GM21423 (cell line): ENCODE results near the gene DNAH7.

Source experiments
- ATAC-seq: cut with Tn5 transposase; IDR thresholded peaks from one replicate; pipeline ENCODE4 v1.9.1; 2021; ENCODE audit warnings: mild to moderate bottlenecking, moderate library complexity; ENCODE audit not compliant: unreplicated experiment

DNAH7 gene

DNA sequence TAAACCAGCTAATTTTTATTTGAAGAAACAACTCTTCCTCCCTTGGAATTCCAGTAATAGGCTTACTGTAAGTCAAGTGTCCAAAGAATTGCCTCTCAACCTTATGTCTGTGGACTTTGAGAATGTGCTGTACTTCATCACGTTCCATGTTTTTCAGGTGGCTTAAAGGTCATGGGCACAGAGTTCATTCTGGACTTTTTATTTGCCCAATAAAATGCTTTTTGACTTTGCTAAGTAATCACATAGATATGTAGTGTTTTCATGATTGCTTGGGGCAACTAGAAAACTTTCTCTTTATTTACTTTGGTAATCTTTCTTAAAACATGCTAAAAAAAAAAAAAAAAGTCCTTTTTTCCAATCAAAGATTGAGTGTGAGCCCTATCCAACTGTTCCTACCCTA, 10.4 kb upstream of the DNAH7 start:
- no peak for ATAC-seq

- no peak for ATAC-seq
Measured at GRCh38 chr2:196077821-196078220, 9.2 kb upstream of the DNAH7 start.

GRCh38 chr2:196076778-196077568, 8.3 kb upstream of the DNAH7 start:
- ATAC-seq: no peak

DNA sequence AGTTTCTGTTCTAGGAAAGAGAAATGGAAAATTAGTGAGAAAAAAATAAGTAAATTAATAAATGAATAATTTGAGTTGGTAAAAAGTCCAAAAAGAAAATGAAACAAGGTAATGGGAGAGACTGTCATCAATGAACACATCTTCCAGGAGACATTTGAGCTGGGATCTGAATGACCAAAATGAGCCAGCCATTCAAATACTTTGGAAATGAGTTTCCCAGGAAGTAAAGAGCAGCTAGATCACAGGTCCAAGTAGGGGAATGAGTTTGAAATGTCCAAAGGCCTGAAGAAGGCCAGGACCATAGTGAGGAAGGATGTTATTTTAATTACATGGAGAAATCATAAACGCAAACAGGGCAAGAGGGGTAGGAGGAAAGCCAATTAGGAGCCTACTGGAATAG, 6.6 kb upstream of the DNAH7 start:
- ATAC-seq: no peak

- no peak for ATAC-seq
Measured at GRCh38 chr2:196074631-196075030, 6.0 kb upstream of the DNAH7 start.

- no peak for ATAC-seq
Measured at GRCh38 chr2:196073521-196073920, 4.9 kb upstream of the DNAH7 start.

DNA sequence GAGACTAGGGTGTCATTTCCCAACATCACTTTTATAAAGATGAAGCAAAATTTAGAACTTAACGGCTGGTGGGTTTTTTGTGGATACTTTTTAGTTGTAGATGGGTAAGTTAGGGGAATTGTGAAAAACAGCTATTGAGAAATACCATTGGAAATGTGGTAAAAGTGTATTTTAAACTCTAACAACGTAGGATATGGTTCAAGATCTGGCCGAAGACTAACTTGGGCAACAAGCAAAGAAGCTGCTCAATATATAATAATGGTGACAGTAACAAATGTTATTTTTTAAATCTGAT, 1.6 kb downstream of the DNAH7 start:
- no peak for ATAC-seq

GRCh38 chr2:196066291-196067087, 2.1 kb downstream of the DNAH7 start:
- no peak for ATAC-seq

GRCh38 chr2:196063773-196064172, 4.9 kb downstream of the DNAH7 start:
- ATAC-seq: no peak

DNA sequence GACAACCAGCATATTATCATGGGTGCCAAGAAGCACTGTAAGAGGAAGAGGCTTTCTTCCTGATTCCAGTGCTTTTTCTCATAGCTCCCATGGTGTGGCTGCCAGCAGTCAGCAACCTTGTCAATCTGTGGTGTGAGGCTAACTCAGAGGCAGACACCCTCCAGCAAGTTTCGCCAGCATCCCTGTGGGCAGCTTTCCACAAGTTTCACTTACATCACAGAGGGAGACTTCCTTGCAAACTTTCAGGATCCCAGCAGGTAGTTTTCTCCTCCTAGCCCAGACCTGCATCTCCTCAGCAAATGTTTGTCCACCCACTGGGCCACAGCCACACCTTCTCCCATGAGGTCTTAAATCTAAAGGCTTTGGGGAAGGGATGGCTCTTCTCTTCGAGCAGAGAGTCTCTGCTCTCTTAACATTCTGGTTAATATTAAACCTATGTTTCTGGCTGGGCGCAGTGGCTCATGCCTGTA, 9.1 kb downstream of the DNAH7 start:
- no peak for ATAC-seq

DNA sequence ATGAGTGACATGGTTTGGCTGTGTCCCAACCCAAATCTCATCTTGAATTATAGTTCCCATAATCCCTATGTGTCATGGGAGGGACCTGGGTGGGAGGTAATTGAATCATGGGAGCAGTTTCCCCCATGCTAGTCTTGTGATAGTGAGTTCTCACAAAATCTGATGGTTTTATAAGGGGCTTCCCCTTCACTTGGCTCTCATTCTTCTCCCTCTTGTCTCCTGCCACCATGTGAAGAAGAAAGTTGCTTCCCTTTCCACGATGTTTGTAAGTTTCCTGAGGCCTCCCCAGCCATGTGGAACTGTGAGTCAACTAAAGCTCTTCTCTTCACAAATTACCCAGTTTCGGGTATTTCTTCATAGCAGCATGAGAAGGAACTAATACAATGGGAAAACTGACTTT, 14.0 kb downstream of the DNAH7 start:
- ATAC-seq: no peak

DNA sequence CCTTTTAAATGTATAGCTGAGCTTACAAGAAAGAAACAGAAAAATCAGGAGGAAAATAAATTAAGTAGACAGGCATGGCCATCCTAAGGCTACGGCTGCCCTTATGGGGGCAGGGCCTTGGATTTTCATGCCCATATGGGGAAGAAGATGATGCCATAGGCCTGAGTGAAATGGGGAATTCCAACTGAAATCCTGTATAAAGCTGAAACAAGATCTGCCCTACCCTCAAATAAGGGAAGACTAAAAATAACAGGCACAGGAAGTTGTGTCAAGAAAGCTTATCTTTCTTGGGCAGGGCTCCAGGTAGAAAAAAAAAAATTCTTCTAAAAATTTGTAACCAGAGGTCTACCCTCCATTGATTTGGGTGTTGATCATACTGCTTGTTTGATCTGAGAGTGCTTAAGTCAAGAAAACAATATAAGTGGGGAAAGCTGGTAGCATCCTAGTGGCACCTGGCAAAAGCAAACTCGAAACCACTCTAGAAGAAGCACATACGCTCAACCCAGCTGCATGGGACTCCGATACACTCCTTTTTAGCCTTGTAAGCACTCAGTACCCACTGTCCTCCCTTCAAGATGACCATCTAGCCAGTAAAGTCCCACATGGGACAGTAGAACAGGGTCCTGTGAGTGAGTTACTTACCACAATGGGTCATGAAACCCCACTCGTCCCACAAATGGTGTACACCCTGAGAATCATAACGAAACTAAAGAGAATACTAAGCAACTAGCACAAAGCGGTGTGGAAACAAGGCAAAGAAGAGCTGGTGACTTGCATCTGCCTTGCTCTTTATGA, 22.3 kb downstream of the DNAH7 start:
- no peak for ATAC-seq

- no peak for ATAC-seq
Measured at GRCh38 chr2:196041786-196042185, 26.9 kb downstream of the DNAH7 start.

- ATAC-seq: no peak
Measured at GRCh38 chr2:196040218-196040617, 28.4 kb downstream of the DNAH7 start.

DNA sequence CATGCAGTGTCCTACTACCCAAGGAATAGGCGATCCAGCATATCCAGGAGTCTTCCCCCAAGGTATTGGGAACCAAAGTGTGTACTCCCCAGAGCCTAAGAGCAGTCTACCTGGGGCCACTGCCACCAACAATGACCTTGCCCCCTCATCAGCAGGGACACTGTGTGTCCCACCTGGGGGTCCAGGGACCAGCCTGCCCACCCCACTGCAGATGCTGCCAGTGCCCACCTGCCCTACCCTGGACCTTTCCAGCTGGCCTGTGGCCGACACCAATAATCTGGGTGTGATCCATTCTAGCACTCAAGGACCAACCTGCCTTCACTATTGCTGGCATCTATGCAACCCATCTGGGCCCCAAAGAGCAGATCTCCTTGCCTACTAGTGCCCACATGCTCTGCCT, 32.2 kb downstream of the DNAH7 start:
- no peak for ATAC-seq

GRCh38 chr2:196018037-196018436, 50.6 kb downstream of the DNAH7 start:
- no peak for ATAC-seq

DNA sequence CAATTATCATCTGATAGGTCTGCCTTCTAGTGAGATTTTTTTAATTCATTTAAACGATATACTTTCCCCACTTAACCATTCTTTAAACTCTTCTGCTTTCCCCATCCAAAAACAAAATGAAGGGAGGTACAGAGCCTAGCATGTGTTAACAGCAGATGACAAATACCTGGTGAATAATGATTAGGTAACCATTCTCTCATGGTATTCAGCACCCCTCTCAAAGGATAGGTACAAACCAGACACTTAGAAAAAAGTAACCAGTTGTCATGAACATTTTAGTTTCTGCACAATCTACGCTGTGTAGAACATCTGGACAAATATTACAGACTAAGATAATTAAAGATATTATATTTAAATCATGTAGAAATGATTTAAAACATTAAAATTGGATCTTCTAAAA, 56.3 kb downstream of the DNAH7 start:
- ATAC-seq: no peak

GRCh38 chr2:196000551-196000950, 68.1 kb downstream of the DNAH7 start:
- ATAC-seq: no peak

DNA sequence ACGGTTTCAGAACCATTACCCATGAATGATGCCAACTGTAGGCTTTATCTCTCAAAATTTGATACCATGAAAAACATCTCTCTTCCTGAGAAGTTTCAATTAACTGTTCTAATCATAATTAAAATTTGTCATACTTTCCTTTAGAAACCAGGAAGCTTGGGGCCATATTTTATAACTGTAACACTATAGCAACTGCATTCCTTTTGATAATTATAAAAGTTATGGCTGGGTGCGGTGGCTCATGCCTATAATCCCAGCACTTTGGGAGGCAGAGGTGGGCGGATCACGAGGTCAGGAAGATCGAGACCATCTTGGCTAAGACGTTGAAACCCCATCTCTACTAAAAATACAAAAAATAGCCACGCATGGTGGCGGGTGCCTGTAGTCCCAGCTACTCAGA, 70.6 kb downstream of the DNAH7 start:
- ATAC-seq: no peak

DNA sequence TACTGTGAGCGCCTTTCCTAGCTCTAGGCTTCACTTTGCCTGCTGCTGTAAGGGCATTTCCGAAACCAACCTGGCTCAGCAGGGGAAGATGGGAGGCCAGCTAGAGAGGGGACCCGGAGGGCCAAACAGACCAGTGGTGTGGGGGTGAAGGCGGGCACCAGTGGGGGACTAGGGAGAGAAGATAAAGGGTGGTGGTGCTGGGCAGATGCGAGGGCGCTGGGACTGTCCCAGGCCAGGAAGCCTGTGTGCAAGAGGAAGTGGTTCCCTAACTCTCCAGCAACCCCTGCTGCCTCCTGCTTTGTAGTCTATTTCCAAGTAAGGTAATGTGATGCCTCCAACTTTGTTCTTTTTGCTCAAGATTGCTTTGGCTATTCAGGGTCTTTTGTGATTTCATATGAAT, 73.1 kb downstream of the DNAH7 start:
- ATAC-seq: no peak

DNA sequence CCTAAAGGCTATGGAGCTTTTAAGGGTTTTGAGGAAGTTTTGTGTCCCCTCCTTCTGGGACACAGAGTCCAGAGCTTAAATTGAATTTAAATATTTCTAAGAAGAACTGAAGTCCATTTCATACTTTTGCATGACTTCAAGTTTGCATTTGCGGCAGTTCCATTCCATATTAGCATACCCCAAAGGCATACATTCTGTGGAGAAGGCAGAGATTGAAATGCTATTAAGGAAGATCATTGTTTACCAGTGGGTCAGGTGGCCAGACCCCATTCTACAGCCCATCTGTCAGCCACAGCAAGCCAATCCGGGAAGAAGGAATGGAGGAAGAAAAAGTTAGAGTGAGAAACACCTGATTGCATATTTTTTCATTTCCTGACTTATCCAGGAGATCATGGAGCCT, 75.0 kb downstream of the DNAH7 start:
- ATAC-seq: no peak

DNA sequence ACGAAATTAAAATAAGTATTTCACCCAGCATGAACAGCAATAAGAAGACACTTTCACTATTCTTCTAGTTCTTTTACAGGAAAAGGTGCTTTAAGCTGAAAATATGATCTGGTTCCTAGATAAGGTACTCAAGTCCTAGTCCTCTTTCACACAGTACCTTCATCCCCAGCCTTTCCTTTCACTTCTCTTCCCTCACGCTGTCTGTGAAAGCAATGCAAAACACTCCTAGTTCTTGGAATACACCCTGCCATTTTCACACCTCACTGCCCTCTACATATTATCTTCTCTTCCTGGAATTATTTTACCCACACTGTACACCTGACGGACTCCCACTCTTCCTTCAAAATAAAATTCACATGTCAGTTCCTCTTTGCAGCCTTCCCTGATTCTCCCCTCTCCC, 82.9 kb downstream of the DNAH7 start:
- no peak for ATAC-seq
